Esophagus muscularis mucosa (tissue), 4 donors: ENCODE data around the gene VPS52. TPM values are rescaled to one million over a fixed set of nuclear protein-coding genes. Genes with fewer than 3 reads are reported as not detected.

ENCODE experiments used
- DNase-seq: peaks from one replicate; pipeline ENCODE4 v3.0.0-alpha.2; 2017; ENCODE audit errors: extremely low spot score
- H3K27ac ChIP-seq, 4 donors: fragments of 200-600 bp; sonication (generic); replicated peaks in 1 of 4; 1 replicate in 3 of 4; 2 replicates in 1 of 4; pipeline ENCODE4 v1.5.1; 2016 to 2019; ENCODE audit warnings: mild to moderate bottlenecking in 1 of 4
- H3K27me3 ChIP-seq, 4 donors: fragments of 200-600 bp; sonication (generic); one replicate each; pipeline versions ENCODE4 v1.5.1 to v1.6.0; 2016 to 2019
- H3K36me3 ChIP-seq, 4 donors: fragments of 200-600 bp; sonication (generic); one replicate each; pipeline ENCODE4 v1.5.1; 2016 to 2019
- H3K4me1 ChIP-seq, 4 donors: fragments of 200-600 bp; sonication (generic); one replicate each; pipeline ENCODE4 v1.5.1; 2016 to 2019
- H3K4me3 ChIP-seq, 4 donors: fragments of 200-600 bp; sonication (generic); 1 replicate in 2 of 4; 2 replicates in 2 of 4; pipeline ENCODE4 v1.5.1; 2016 to 2019; ENCODE audit warnings: mild to moderate bottlenecking in 4 of 4, moderate library complexity in 1 of 4
- H3K9me3 ChIP-seq, 4 donors: fragments of 200-600 bp; sonication (generic); 1 replicate in 3 of 4; 2 replicates in 1 of 4; pipeline ENCODE4 v1.5.1; 2016 to 2019
- CTCF ChIP-seq, 3 experiments: fragments of 200-600 bp in 2 of 3; fragments of 450-650 bp in 1 of 3; sonication (generic) in 2 of 3; IDR thresholded peaks; one replicate each; pipeline ENCODE4 v1.5.1; 2017 to 2019; ENCODE audit warnings: antibody characterized with exemption in 3 of 3, mild to moderate bottlenecking in 2 of 3, moderate library complexity in 1 of 3
- EP300 ChIP-seq: sonication (generic); formaldehyde crosslinking; IDR thresholded peaks from one replicate; pipeline ENCODE4 v1.6.1; 2017; ENCODE audit warnings: antibody characterized with exemption
- POLR2A ChIP-seq: fragments of 450-650 bp; IDR thresholded peaks from one replicate; pipeline ENCODE4 v1.6.1; 2017; ENCODE audit warnings: antibody characterized with exemption, moderate library complexity, mild to moderate bottlenecking, low read depth
- POLR2AphosphoS5 ChIP-seq, 2 donors: sonication (generic); formaldehyde crosslinking; IDR thresholded peaks; one replicate each; pipeline ENCODE4 v1.6.1; 2017; ENCODE audit warnings: antibody characterized with exemption in 2 of 2
- WGBS: methylation state at CpG from one replicate; pipeline ENCODE4 v1.1.5; 2018; 5-methylcytosine and 5-hydroxymethylcytosine counted together
- intact Hi-C: fragments of 100-400 bp; cut with DNase I; formaldehyde crosslinking; loops from one replicate; pipeline ENCODE4 v1.15.1; 2023
- small RNA-seq, 3 donors: library from RNA; depleted of rRNA; stranded (forward); fragments of <200 nt; gene quantifications; one replicate each; pipeline ENCODE3, GENCODE V24; 2016
- total RNA-seq, 4 donors: library from RNA; depleted of rRNA; stranded (reverse); fragments of >200 nt; gene quantifications; one replicate each; pipeline versions ENCODE4 v1.1.0 to v1.2.1, GENCODE V29; 2016

The VPS52 gene
- total RNA-seq, 4 donors from 2014 or later = 22.5 to 34.9 (median 31.8) TPM

GRCh38 chr6:33201147-33201545, 70.5 kb downstream of the VPS52 start:
- 0% methylated on average over 6 of the region's 14 CpGs for WGBS
- Histone ChIP-seq H3K4me1 (peaks cover 59 to 77% (median 72%) of the 10 kb centered on the region in 4 donors), H3K9me3 (no peaks in the 10 kb centered on the region), H3K4me3 (peak overlapping the region; percentile 76 to 84 (median 80)), H3K27me3 (no peaks in the 10 kb centered on the region), H3K36me3 (peaks cover 30 to 45% (median 40%) of the 10 kb centered on the region in 4 donors), H3K27ac (peak overlapping the region; percentile 90 to 97 (median 93))
- intact Hi-C loops = no loop called here
- TF ChIP-seq CTCF (IDR thresholded peaks at IDR 0.05) (no peak), POLR2A (no peak), POLR2AphosphoS5 (IDR thresholded peaks at IDR 0.05) (no peak), EP300 (no peak)
- no peak for DNase-seq

Small RNA genes lying within 50 kb of the gene (small RNA-seq; reads per million reads assigned to genes)
- gene MIR219A1 = 1.5 to 1.7 (median 1.7) reads per million in 3 donors

Other genes starting within 250 kb of the VPS52 start
- 10 to 100 TPM; 28.5 to 91.3 (median 65.9) TPM for gene HLA-DPA1, start 198.2 kb downstream of the VPS52 start, total RNA-seq
- 10 to 100 TPM; 38.6 to 95.8 (median 61.7) TPM for gene HLA-DPB1, start 195.9 kb downstream of the VPS52 start, total RNA-seq
- gene COL11A2, start 79.4 kb downstream of the VPS52 start, total RNA-seq = 1 to 10 TPM in 1 of 4 donors, under 1 TPM in 2, not detected in 1; 0.17 to 1.1 (median 0.19) TPM
- gene RXRB, start 71.2 kb downstream of the VPS52 start, total RNA-seq = 10 to 100 TPM; 21.5 to 34.1 (median 32.2) TPM
- 10 to 100 TPM; 43.6 to 80.1 (median 62.3) TPM for gene SLC39A7, start 71.0 kb downstream of the VPS52 start, total RNA-seq
- 10 to 100 TPM in 3 of 4 donors, 1 to 10 TPM in 1; 2.0 to 15.0 (median 12.9) TPM for gene HSD17B8, start 67.2 kb downstream of the VPS52 start, total RNA-seq
- 10 to 100 TPM; 15.0 to 25.3 (median 20.6) TPM for gene RING1, start 63.4 kb downstream of the VPS52 start, total RNA-seq
- gene RPS18, start 199 bp upstream of the VPS52 start, total RNA-seq = 1,000 to 10,000 TPM; 1,642 to 3,082 (median 2,562) TPM
- gene B3GALT4, start 5.2 kb upstream of the VPS52 start, total RNA-seq = 10 to 100 TPM; 13.1 to 26.8 (median 24.2) TPM
- 10 to 100 TPM; 30.5 to 42.6 (median 35.7) TPM for gene WDR46, start 17.4 kb upstream of the VPS52 start, total RNA-seq
- gene PFDN6, start 17.7 kb upstream of the VPS52 start, total RNA-seq = 10 to 100 TPM; 29.1 to 54.2 (median 43.7) TPM
- 10 to 100 TPM; 38.2 to 89.3 (median 65.3) TPM for gene RGL2, start 27.1 kb upstream of the VPS52 start, total RNA-seq
- gene TAPBP, start 42.2 kb upstream of the VPS52 start, total RNA-seq = 100 to 1,000 TPM in 1 of 4 donors, 10 to 100 TPM in 3; 69.8 to 150 (median 86.6) TPM
- 10 to 100 TPM; 12.9 to 24.2 (median 15.8) TPM for gene ZBTB22, start 45.9 kb upstream of the VPS52 start, total RNA-seq
- 10 to 100 TPM; 29.5 to 51.1 (median 40.9) TPM for gene DAXX, start 51.1 kb upstream of the VPS52 start, total RNA-seq
- 1 to 10 TPM in 1 of 4 donors, under 1 TPM in 2, not detected in 1; 0.39 to 1.1 (median 0.42) TPM for gene KIFC1, start 119.9 kb upstream of the VPS52 start, total RNA-seq
- 10 to 100 TPM; 68.5 to 91.5 (median 84.9) TPM for gene PHF1, start 139.1 kb upstream of the VPS52 start, total RNA-seq
- gene CUTA, start 146.2 kb upstream of the VPS52 start, total RNA-seq = 100 to 1,000 TPM; 109 to 136 (median 123) TPM
- 10 to 100 TPM in 3 of 4 donors, 1 to 10 TPM in 1; 8.0 to 17.6 (median 13.2) TPM for gene SYNGAP1, start 148.2 kb upstream of the VPS52 start, total RNA-seq
- gene ZBTB9, start 182.7 kb upstream of the VPS52 start, total RNA-seq = 1 to 10 TPM; 1.7 to 3.5 (median 3.0) TPM